Fibroblast of lung (primary cell): ENCODE results near the gene LARP1. TPM values are rescaled to one million over a fixed set of nuclear protein-coding genes. Genes with fewer than 3 reads are reported as not detected.

ENCODE experiments used
- DNase-seq, 2 donors: peaks; one replicate each; pipeline versions ENCODE4 v3.0.0 to v3.0.0-alpha.2; 2010; ENCODE audit warnings: low read depth in 2 of 2
- H2AFZ ChIP-seq: 2 replicates; pipeline ENCODE4 v1.5.1; 2012; ENCODE audit warnings: low read length, control low read depth, inconsistent platforms
- H3K27ac ChIP-seq: 2 replicates; pipeline ENCODE4 v1.5.1; 2011; ENCODE audit warnings: low read length, control low read depth; ENCODE audit not compliant: insufficient read depth
- H3K27me3 ChIP-seq: 2 replicates; pipeline ENCODE4 v1.5.1; 2011; ENCODE audit warnings: mild to moderate bottlenecking, low read length; ENCODE audit not compliant: control insufficient read depth, insufficient read depth
- H3K36me3 ChIP-seq: 2 replicates; pipeline ENCODE4 v1.5.1; 2011; ENCODE audit warnings: low read length; ENCODE audit not compliant: control insufficient read depth, insufficient read depth
- H3K4me1 ChIP-seq: 2 replicates; pipeline ENCODE4 v1.5.1; 2011; ENCODE audit warnings: low read length; ENCODE audit not compliant: control insufficient read depth, insufficient read depth; ENCODE audit errors: extremely low read depth
- H3K4me2 ChIP-seq: 2 replicates; pipeline ENCODE4 v1.5.1; 2011; ENCODE audit warnings: low read length, control low read depth; ENCODE audit not compliant: insufficient read depth; ENCODE audit errors: extremely low read depth
- H3K4me3 ChIP-seq, 4 experiments: fragments of 200-600 bp in 1 of 4; sonication (generic) in 1 of 4; replicated peaks in 1 of 4; 2 replicates each; pipeline ENCODE4 v1.5.1; 2011 to 2016; ENCODE audit warnings: low read length in 4 of 4, low read depth in 3 of 4, mild to moderate bottlenecking in 3 of 4, control low read depth in 2 of 4, inconsistent platforms in 1 of 4, mixed read lengths in 1 of 4; ENCODE audit not compliant: insufficient read depth in 1 of 4; ENCODE audit errors: control extremely low read depth in 1 of 4
- H3K79me2 ChIP-seq: 2 replicates; pipeline ENCODE4 v1.5.1; 2012; ENCODE audit warnings: mild to moderate bottlenecking, low read length, inconsistent platforms; ENCODE audit not compliant: control insufficient read depth, insufficient read depth
- H3K9ac ChIP-seq: 2 replicates; pipeline ENCODE4 v1.5.1; 2011; ENCODE audit warnings: mild to moderate bottlenecking, low read length, control low read depth; ENCODE audit not compliant: insufficient read depth
- H3K9me3 ChIP-seq: 2 replicates; pipeline ENCODE4 v1.5.1; 2012; ENCODE audit warnings: low read depth, low read length; ENCODE audit not compliant: control insufficient read depth, insufficient read depth
- H4K20me1 ChIP-seq: 2 replicates; pipeline ENCODE4 v1.5.1; 2011; ENCODE audit warnings: low read length; ENCODE audit not compliant: control insufficient read depth, insufficient read depth; ENCODE audit errors: extremely low read depth
- EZH2 ChIP-seq: IDR thresholded peaks from 2 replicates; pipeline ENCODE4 v1.5.1; 2012; ENCODE audit warnings: low read length, control low read depth, mild to moderate bottlenecking; ENCODE audit errors: missing control alignments
- polyA plus RNA-seq, 2 donors: library from polyadenylated mRNA; depleted of rRNA in 1 of 2; stranded (reverse) in 1 of 2; unstranded in 1 of 2; fragments of >200 nt; gene quantifications; 2 replicates each; pipeline ENCODE4 v1.2.1, GENCODE V29; 2011 to 2012; ENCODE audit warnings: missing spikeins in 1 of 2
- total RNA-seq: library from RNA; depleted of rRNA; stranded (reverse); fragments of >200 nt; gene quantifications from 2 replicates; pipeline ENCODE4 v1.2.1, GENCODE V29; 2014
- TF ChIP-seq, protein P1 (sequence below), 2 donors: IDR thresholded peaks in 1 of 2; conservative IDR thresholded peaks in 1 of 2; 1 replicate in 1 of 2; 2 replicates in 1 of 2; pipeline ENCODE4 v1.5.1; 2011 to 2012; ENCODE audit warnings: low read length in 2 of 2, control low read depth in 1 of 2, inconsistent platforms in 1 of 2, low read depth in 1 of 2, mild to moderate bottlenecking in 1 of 2

Gene LARP1
- total and polyA plus RNA-seq, 2 donors (not counting 1 experiment from before 2014, with no cell fraction given), result 51.0 to 81.3 TPM

DNA sequence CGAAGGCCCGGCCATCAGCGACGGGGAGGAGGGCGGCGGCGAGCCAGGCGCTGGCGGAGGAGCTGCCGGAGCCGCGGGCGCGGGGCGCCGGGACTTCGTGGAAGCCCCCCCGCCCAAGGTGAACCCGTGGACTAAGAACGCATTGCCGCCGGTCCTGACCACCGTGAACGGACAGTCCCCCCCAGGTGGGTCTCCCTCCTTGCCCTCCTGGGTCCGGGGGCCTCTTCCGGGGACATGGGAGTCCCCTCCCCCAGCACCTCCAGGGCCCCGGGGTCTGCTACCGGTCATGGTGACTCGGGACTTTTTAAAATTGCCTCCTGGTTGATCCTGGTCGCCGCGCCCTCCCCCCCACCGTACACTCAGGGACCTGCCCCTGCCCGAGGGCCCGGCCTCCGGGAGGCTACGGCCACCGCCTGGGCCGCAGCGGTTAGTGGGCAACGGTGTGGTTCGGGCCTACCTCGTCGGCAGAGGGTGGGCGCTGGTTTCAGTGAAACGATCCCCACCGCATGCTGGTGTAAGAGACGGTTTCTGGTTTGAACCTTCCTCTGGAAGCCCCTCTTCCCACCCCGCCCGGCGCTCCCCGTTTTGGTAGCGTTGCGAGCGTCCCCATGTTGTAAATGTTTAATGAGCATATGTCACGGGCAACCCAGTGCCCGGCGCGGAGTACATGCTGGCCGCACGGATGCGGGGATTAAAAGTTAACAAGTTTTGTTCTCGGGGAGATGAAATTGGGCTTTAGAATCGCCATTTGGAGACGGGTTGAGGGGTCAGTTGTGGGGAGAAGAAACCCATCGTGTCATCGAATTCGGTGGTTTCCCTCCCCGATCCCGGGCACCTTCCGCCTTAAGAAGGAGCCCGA, 1.1 kb downstream of the LARP1 start:
- Histone ChIP-seq H3K27ac (peak overlapping the region; percentile 80), H3K27me3 (no peaks in the 10 kb centered on the region), H3K4me3 (peak overlapping the region; percentile 91 to 95 (median 92)), H3K4me1 (peaks cover 19% of the 10 kb centered on the region), H2AFZ (no peak overlapping the region), H4K20me1 (peaks cover 9% of the 10 kb centered on the region), H3K4me2 (peak overlapping the region; percentile 66), H3K79me2 (peaks cover 58% of the 10 kb centered on the region), H3K9ac (peak overlapping the region; percentile 73), H3K9me3 (no peaks in the 10 kb centered on the region), H3K36me3 (no peaks in the 10 kb centered on the region)
- TF ChIP-seq, protein P1, sequence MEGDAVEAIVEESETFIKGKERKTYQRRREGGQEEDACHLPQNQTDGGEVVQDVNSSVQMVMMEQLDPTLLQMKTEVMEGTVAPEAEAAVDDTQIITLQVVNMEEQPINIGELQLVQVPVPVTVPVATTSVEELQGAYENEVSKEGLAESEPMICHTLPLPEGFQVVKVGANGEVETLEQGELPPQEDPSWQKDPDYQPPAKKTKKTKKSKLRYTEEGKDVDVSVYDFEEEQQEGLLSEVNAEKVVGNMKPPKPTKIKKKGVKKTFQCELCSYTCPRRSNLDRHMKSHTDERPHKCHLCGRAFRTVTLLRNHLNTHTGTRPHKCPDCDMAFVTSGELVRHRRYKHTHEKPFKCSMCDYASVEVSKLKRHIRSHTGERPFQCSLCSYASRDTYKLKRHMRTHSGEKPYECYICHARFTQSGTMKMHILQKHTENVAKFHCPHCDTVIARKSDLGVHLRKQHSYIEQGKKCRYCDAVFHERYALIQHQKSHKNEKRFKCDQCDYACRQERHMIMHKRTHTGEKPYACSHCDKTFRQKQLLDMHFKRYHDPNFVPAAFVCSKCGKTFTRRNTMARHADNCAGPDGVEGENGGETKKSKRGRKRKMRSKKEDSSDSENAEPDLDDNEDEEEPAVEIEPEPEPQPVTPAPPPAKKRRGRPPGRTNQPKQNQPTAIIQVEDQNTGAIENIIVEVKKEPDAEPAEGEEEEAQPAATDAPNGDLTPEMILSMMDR (conservative IDR thresholded peaks at IDR 0.05 in 1 of 2, IDR thresholded peaks at IDR 0.05 in 1 of 2; ENCODE audit: low read depth in 1 of 2, low read length in 2 of 2), result no peak
- no peak for TF ChIP-seq EZH2
- no peak for DNase-seq

DNA sequence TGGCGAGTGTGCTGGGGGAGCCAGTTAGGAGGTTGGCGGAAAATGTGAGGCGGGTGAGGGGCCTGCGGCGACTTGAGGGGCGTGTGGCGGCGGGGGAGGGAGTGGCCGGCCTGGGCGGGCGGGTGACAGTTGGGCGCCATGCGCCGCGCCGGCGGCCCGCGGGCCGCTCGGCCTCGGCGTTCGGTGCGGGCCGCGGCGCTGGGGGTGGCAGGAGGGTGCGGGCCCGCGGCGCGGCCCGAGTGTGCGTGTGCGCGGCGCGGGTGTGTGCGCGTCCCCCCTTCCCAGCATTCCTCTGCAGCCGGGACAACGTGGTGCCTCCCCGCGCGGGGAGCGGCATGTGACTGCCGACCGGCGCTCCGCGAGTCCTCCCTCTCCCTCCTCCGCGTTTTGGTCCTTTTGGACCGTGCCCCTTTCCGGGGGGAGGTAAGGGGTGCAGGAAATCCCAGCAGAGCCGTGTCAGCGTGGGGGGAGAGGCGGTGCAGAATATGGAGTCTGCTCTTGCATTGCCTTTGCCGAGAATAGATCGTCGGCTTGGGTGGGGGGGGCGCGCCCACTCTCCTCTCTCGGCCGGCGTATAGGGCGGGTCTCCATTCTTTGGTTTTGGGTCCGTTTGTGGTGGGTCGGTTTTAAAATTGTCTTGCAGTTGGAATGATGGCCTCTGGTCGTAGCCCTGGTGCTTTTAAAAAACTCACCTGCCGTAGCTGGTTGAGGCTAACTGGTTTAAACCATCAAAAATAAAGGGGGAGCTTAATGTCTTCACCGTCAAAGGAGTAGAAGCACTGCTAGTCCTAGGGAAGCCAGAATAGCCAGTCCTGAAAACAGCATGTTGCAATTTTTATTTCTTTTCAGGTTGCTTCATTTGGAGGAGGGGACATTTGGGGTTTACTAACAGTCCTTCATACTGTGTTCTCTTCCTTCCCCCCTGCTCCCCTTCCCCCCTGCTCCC, 2.0 kb downstream of the LARP1 start:
- no peaks in the 10 kb centered on the region for H3K27me3 ChIP-seq
- peak overlapping the region; percentile 42 for H2AFZ ChIP-seq
- no peak for TF ChIP-seq EZH2
- H3K9me3 ChIP-seq, result no peaks in the 10 kb centered on the region
- peaks cover 19% of the 10 kb centered on the region for H3K4me1 ChIP-seq
- H3K27ac ChIP-seq, result peak overlapping the region; percentile 80
- H4K20me1 ChIP-seq, result peaks cover 9% of the 10 kb centered on the region
- peak overlapping the region; percentile 84 for H3K4me2 ChIP-seq
- H3K36me3 ChIP-seq, result no peaks in the 10 kb centered on the region
- DNase-seq, result peak; percentile 46 to 57
- peak overlapping the region; percentile 73 for H3K9ac ChIP-seq
- peak overlapping the region; percentile 91 to 95 (median 94) for H3K4me3 ChIP-seq
- H3K79me2 ChIP-seq, result peaks cover 66% of the 10 kb centered on the region

DNA sequence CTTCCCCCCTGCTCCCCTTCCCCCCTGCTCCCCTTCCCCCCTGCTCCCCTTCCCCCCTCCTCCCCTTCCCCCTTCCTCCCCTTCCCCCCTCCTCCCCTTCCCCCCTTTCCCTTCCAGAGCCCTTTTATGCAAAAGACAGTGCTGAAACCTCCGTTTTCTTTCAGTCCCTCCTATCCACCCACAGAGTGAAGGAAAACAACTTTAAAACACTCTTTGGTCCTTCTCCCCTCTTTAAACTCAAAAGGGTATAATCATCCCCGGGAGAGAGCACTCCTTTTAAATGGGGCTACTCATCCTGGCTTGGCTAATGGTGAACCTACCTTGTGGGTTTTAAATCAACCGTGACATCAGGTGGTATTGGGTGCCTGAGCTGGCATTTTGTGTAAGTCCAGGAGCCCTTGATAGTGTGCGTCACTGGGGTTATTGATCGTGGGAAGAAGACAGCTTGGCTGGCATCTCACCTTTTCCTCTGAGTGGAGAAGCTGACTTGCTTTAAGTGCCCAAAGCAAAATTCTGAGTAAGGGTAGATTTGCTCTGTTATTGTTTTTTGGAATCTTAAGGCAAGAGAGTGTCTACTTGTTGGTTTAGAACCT, 2.7 kb downstream of the LARP1 start:
- H3K27ac ChIP-seq, result peak overlapping the region; percentile 36
- H3K4me3 ChIP-seq, result peak overlapping the region; percentile 36 to 91 (median 48)
- peak overlapping the region; percentile 88 for H3K4me2 ChIP-seq
- no peak overlapping the region for H3K9ac ChIP-seq
- H3K4me1 ChIP-seq, result peaks cover 19% of the 10 kb centered on the region
- H3K9me3 ChIP-seq, result no peaks in the 10 kb centered on the region
- H3K79me2 ChIP-seq, result peaks cover 74% of the 10 kb centered on the region
- no peak for TF ChIP-seq EZH2
- TF ChIP-seq, protein P1 (conservative IDR thresholded peaks at IDR 0.05 in 1 of 2, IDR thresholded peaks at IDR 0.05 in 1 of 2; ENCODE audit: low read depth in 1 of 2, low read length in 2 of 2), result no peak
- no peak overlapping the region for H2AFZ ChIP-seq
- H3K36me3 ChIP-seq, result no peaks in the 10 kb centered on the region
- DNase-seq, result peak in 1 of 2 donors; percentile 57
- peaks cover 9% of the 10 kb centered on the region for H4K20me1 ChIP-seq
- H3K27me3 ChIP-seq, result no peaks in the 10 kb centered on the region
